DOHH2 (cell line): ENCODE data around the gene PAK1.

Source experiments
- EZH2phosphoT487 ChIP-seq: fragments of 200-600 bp; sonication (generic); IDR thresholded peaks from 2 replicates; pipeline ENCODE4 v1.6.1; 2017; ENCODE audit warnings: borderline replicate concordance, mild to moderate bottlenecking, antibody characterized with exemption, low read length, moderate library complexity, mixed read lengths
- TF ChIP-seq, protein P1 (sequence below): fragments of 200-600 bp; sonication (generic); IDR thresholded peaks from one replicate; pipeline ENCODE4 v1.5.1; 2014; ENCODE audit warnings: antibody characterized with exemption, mild to moderate bottlenecking, low read depth, low read length; ENCODE audit not compliant: poor library complexity, severe bottlenecking

- TF ChIP-seq, protein P1, sequence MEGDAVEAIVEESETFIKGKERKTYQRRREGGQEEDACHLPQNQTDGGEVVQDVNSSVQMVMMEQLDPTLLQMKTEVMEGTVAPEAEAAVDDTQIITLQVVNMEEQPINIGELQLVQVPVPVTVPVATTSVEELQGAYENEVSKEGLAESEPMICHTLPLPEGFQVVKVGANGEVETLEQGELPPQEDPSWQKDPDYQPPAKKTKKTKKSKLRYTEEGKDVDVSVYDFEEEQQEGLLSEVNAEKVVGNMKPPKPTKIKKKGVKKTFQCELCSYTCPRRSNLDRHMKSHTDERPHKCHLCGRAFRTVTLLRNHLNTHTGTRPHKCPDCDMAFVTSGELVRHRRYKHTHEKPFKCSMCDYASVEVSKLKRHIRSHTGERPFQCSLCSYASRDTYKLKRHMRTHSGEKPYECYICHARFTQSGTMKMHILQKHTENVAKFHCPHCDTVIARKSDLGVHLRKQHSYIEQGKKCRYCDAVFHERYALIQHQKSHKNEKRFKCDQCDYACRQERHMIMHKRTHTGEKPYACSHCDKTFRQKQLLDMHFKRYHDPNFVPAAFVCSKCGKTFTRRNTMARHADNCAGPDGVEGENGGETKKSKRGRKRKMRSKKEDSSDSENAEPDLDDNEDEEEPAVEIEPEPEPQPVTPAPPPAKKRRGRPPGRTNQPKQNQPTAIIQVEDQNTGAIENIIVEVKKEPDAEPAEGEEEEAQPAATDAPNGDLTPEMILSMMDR, result no peak
- TF ChIP-seq EZH2phosphoT487, result no peak
These were observed 36.9 kb downstream of the PAK1 start for GRCh38 chr11:77436969-77437368.
